K562 (cell line): ENCODE results near the gene PARP14. TPM values are rescaled to one million over a fixed set of nuclear protein-coding genes. Genes with fewer than 3 reads are reported as not detected.
A peak's percentile ranks its signal among the peaks of the same experiment; 100 is the strongest.

Experiments used
- ATAC-seq: fragments of 200-7000 bp; cut with Tn5 transposase; 3 replicates; pipeline ENCODE4 v1.9.1; 2020; ENCODE audit warnings: moderate library complexity
- BruUV-seq: library from RNA; stranded (reverse); fragments of 400-500 nt; replicated peaks from 2 replicates; lab custom pipeline; 2021; lab: Mats Ljungman, UMichigan
- CTCF ChIA-PET: fragments of 300-600 bp; formaldehyde crosslinking; extraction: SDS; loops from one replicate; lab custom pipeline; 2021; ENCODE audit warnings: low intra/inter-chr PET ratio; lab: Yijun Ruan, JAX
- POLR2A ChIA-PET: fragments of 300-600, 350-650 bp; sonication (Branson Sonifier 250); formaldehyde crosslinking; extraction: SDS; loops from one replicate; lab custom pipeline; 2021; ENCODE audit warnings: antibody characterized with exemption, inconsistent platforms; lab: Yijun Ruan, JAX
- DNase-seq, 4 experiments: peaks; one replicate each; pipeline versions ENCODE4 v3.0.0 to v3.0.0-alpha.2; 2011 to 2018; ENCODE audit warnings: low spot score in 3 of 4, mixed read lengths in 3 of 4; ENCODE audit errors: extremely low read depth in 1 of 4
- FAIRE-seq: peaks from 2 replicates; lab custom pipeline; 2011; peaks lifted over from hg19 to GRCh38; lab: Jason Lieb, UNC
- H2AFZ ChIP-seq: 2 replicates; pipeline ENCODE4 v1.6.0; 2011; ENCODE audit warnings: low read depth, low read length, control low read depth, inconsistent platforms
- H3K27ac ChIP-seq: fragments of 200-600 bp; 3 replicates; pipeline ENCODE4 v1.8.0; 2011; ENCODE audit warnings: low read depth, mild to moderate bottlenecking, control low read depth, inconsistent platforms, low read length, moderate library complexity, mixed read lengths; ENCODE audit errors: extremely low read depth
- H3K27me3 ChIP-seq, 2 experiments: fragments of 300-600 bp in 1 of 2; 2 replicates in 1 of 2; 3 replicates in 1 of 2; pipeline versions ENCODE4 v1.6.0 to v1.8.0; 2011; ENCODE audit warnings: inconsistent platforms in 2 of 2, low read length in 2 of 2, mild to moderate bottlenecking in 1 of 2, mixed read lengths in 1 of 2, moderate library complexity in 1 of 2; ENCODE audit not compliant: control insufficient read depth in 2 of 2, insufficient read depth in 2 of 2
- H3K36me3 ChIP-seq: fragments of 300-600 bp; 3 replicates; pipeline ENCODE4 v1.8.0; 2011; ENCODE audit warnings: mild to moderate bottlenecking, low read length, inconsistent platforms; ENCODE audit not compliant: control insufficient read depth, insufficient read depth
- H3K4me1 ChIP-seq, 2 experiments: fragments of 200-600 bp in 1 of 2; replicated peaks in 1 of 2; 2 replicates in 1 of 2; 3 replicates in 1 of 2; pipeline versions ENCODE4 v1.5.1 to v1.8.0; 2011; ENCODE audit warnings: inconsistent platforms in 2 of 2, low read length in 2 of 2, mild to moderate bottlenecking in 1 of 2, mixed read lengths in 1 of 2, moderate library complexity in 1 of 2; ENCODE audit not compliant: control insufficient read depth in 2 of 2, insufficient read depth in 2 of 2
- H3K4me2 ChIP-seq: 2 replicates; pipeline ENCODE4 v1.6.1; 2011; ENCODE audit warnings: low read length, control low read depth, inconsistent platforms, mixed read lengths; ENCODE audit not compliant: insufficient read depth
- H3K4me3 ChIP-seq: fragments of 200-600 bp; sonication (generic), shearing (Covaris generic); 2 replicates; pipeline ENCODE4 v1.5.1; 2016; ENCODE audit warnings: control low read depth, inconsistent platforms
- H3K79me2 ChIP-seq: fragments of 200-600 bp; 3 replicates; pipeline ENCODE4 v1.8.0; 2011; ENCODE audit warnings: low read length, inconsistent platforms; ENCODE audit not compliant: control insufficient read depth, insufficient read depth
- H3K9ac ChIP-seq, 2 experiments: 2 replicates each; pipeline versions ENCODE4 v1.6.0 to v1.6.1; 2011; ENCODE audit warnings: low read depth in 2 of 2, low read length in 2 of 2, control low read depth in 1 of 2, inconsistent platforms in 1 of 2, mild to moderate bottlenecking in 1 of 2, mixed read lengths in 1 of 2; ENCODE audit not compliant: insufficient read depth in 1 of 2
- H3K9me1 ChIP-seq: one replicate; pipeline ENCODE4 v1.6.0; 2011; ENCODE audit warnings: inconsistent platforms, mild to moderate bottlenecking, low read length, moderate library complexity; ENCODE audit not compliant: control insufficient read depth, insufficient read depth
- H3K9me3 ChIP-seq: replicated peaks from 2 replicates; pipeline ENCODE4 v1.5.1; 2011; ENCODE audit warnings: low read depth, low read length, inconsistent platforms; ENCODE audit not compliant: control insufficient read depth, insufficient read depth
- H4K20me1 ChIP-seq: replicated peaks from 2 replicates; pipeline ENCODE4 v1.6.1; 2011; ENCODE audit warnings: low read length, inconsistent platforms, mixed read lengths; ENCODE audit not compliant: control insufficient read depth, insufficient read depth
- ARID1B ChIP-seq: fragments of 450-650 bp; IDR thresholded peaks from 2 replicates; pipeline ENCODE4 v1.6.1; 2016; ENCODE audit warnings: antibody characterized with exemption, mild to moderate bottlenecking, inconsistent platforms
- ATF3 ChIP-seq, 2 experiments: fragments of 450-650 bp in 1 of 2; sonication (generic) in 1 of 2; formaldehyde crosslinking in 1 of 2; IDR thresholded peaks in 1 of 2; conservative IDR thresholded peaks in 1 of 2; 2 replicates each; pipeline versions ENCODE4 v1.6.1 to v1.8.1; 2016 to 2023; ENCODE audit warnings: mild to moderate bottlenecking in 2 of 2, moderate library complexity in 2 of 2, inconsistent platforms in 1 of 2, missing genetic modification reagents in 1 of 2
- E2F4 ChIP-seq: sonication (generic); formaldehyde crosslinking; IDR thresholded peaks from 2 replicates; pipeline ENCODE4 v1.8.0; 2022; ENCODE audit warnings: mild to moderate bottlenecking, low read depth, missing genetic modification reagents
- FOSL1 ChIP-seq: fragments of 200-800 bp; sonication (Bioruptor generic); conservative IDR thresholded peaks from 2 replicates; pipeline ENCODE4 v1.6.1; 2016; ENCODE audit warnings: missing genetic modification characterization, missing compliant biosample characterization
- JUN ChIP-seq, 2 experiments: sonication (generic) in 1 of 2; formaldehyde crosslinking in 1 of 2; IDR thresholded peaks; 2 replicates each; pipeline versions ENCODE4 v1.6.1 to v1.8.0; 2012 to 2022; ENCODE audit warnings: borderline replicate concordance in 2 of 2, mild to moderate bottlenecking in 2 of 2, improper control_type of control experiment in 1 of 2, low read depth in 1 of 2, low read length in 1 of 2, missing genetic modification reagents in 1 of 2
- POLR3G ChIP-seq: IDR thresholded peaks from 2 replicates; pipeline ENCODE4 v1.6.1; 2011; ENCODE audit not compliant: insufficient read length, insufficient replicate concordance; ENCODE audit errors: extremely low read depth
- SMARCA5 ChIP-seq: fragments of 450-650 bp; IDR thresholded peaks from 2 replicates; pipeline ENCODE4 v1.6.1; 2016
- SMARCE1 ChIP-seq: fragments of 450-650 bp; IDR thresholded peaks from 2 replicates; pipeline ENCODE4 v1.7.1; 2016; ENCODE audit warnings: mild to moderate bottlenecking
- SPI1 ChIP-seq: IDR thresholded peaks from 2 replicates; pipeline ENCODE4 v1.6.1; 2011; ENCODE audit warnings: low read depth, low read length, control low read depth, borderline replicate concordance
- ZNF507 ChIP-seq: conservative IDR thresholded peaks from 2 replicates; pipeline ENCODE4 v1.6.1; 2017; ENCODE audit warnings: missing genetic modification characterization, missing compliant biosample characterization
- WGBS: fragments of 100-300 bp; shearing (Covaris generic); methylation state at CpG from one replicate; pipeline ENCODE4 v1.1.6; 2016; ENCODE audit warnings: low coverage, mixed read lengths; ENCODE audit not compliant: insufficient coverage; ENCODE audit errors: missing lambda C conversion rate; 5-methylcytosine and 5-hydroxymethylcytosine counted together
- in situ Hi-C: fragments of 300-500 bp; cut with MboI; formaldehyde crosslinking; loops from 4 replicates; pipeline ENCODE4 v1.15.0; 2018; ENCODE audit warnings: inconsistent platforms, mixed read lengths
- intact Hi-C: fragments of 100-400 bp; cut with micrococcal nuclease; formaldehyde crosslinking; loops from 2 replicates; pipeline ENCODE4 v1.14.2; 2022
- polyA plus RNA-seq, 8 experiments: library from polyadenylated mRNA; depleted of rRNA in 4 of 8; stranded (reverse) in 5 of 8; unstranded in 3 of 8; fragments of >200 nt; fragmentation: Nextera tagmentation in 2 of 8; fragmentation: Illumina TruSeq in 1 of 8; extraction: Ambion mirVana in 2 of 8; extraction: Trizol in 1 of 8; gene quantifications; 2 replicates each; pipeline versions ENCODE4 v1.2.1 to v1.2.3, GENCODE V29; 2011 to 2014; ENCODE audit warnings: inconsistent platforms in 1 of 8, missing spikeins in 1 of 8
- total RNA-seq, 7 experiments: library from RNA; depleted of rRNA in 6 of 7; stranded (reverse); fragments of >200 nt in 6 of 7; fragmentation: Illumina TruSeq in 2 of 7; extraction: Trizol in 2 of 7; gene quantifications; 2 replicates each; pipeline versions ENCODE4 v1.2.1 to v1.2.3, GENCODE V29; 2011 to 2021; ENCODE audit warnings: low replicate concordance in 1 of 7
- TF ChIP-seq, protein P1 (sequence below): fragments of 250-450 bp; sonication (Bioruptor Pico); IDR thresholded peaks from 2 replicates; pipeline ENCODE4 v1.5.1; 2021; ENCODE audit warnings: mild to moderate bottlenecking

Gene PARP14
- total and polyA plus RNA-seq, 9 of the 15 experiments (the other 6 are each of a cell fraction or from before 2014, with no cell fraction given), result 3.1 to 14.4 (median 9.0) TPM

DNA sequence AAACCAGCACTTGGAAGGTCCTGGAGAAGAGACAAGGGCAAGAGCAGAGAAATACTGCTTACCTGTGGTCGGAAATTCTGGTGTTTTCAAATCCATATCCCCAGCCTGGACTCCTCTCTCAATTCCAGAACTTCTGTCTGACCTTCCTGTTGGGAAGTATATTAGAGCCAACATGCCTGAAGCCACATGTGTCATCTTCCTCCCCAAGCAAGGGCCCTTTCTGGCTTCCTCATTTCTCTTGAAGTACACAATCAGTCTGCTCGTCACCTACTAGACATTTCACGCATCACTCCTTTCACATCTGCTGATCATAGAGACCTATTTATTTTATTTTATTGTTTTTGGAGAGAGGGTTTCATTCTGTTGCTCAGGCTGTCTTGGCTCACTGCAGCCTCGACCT lies 8.4 kb downstream of the PARP14 start:
- H3K9me1 ChIP-seq, result no peaks in the 10 kb centered on the region
- no TSS peak for BruUV-seq
- no peaks in the 10 kb centered on the region for H3K9me3 ChIP-seq
- DNase-seq (no peak), FAIRE-seq (no peak), ATAC-seq (no peak)
- H3K27me3 ChIP-seq, result no peaks in the 10 kb centered on the region
- H3K4me1 ChIP-seq, result no peaks in the 10 kb centered on the region
- CTCF ChIA-PET, result no interaction called here
- H3K27ac ChIP-seq, result no peak overlapping the region
- H3K36me3 ChIP-seq, result peaks cover 21% of the 10 kb centered on the region; the same call in 2 of the 3 replicates
- no peak overlapping the region for H2AFZ ChIP-seq
- H3K79me2 ChIP-seq, result no peaks in the 10 kb centered on the region
- intact Hi-C loops, result no loop called here
- H3K4me2 ChIP-seq, result no peak overlapping the region
- POLR2A ChIA-PET, result no interaction called here
- WGBS, result 45% methylated on average over 4 of the region's 4 CpGs
- in situ Hi-C loops, result loop anchor here (10.0 kb wide), 1 partner anchor 294 kb away; no protein-coding TSS in a partner anchor
- H4K20me1 ChIP-seq, result no peaks in the 10 kb centered on the region
- peak; percentile 67; the same call in 1 of the 2 replicates for TF ChIP-seq SPI1
- TF ChIP-seq FOSL1 (tag), result no peak
- TF ChIP-seq POLR3G, result no peak
- no peak overlapping the region for H3K4me3 ChIP-seq
- no peak overlapping the region for H3K9ac ChIP-seq

GRCh38 chr3:122689587-122689986 lies 8.9 kb downstream of the PARP14 start:
- 50% methylated on average over 2 of the region's 2 CpGs for WGBS
- ChIA-PET POLR2A (no interaction called here), CTCF (no interaction called here)
- no peak overlapping the region for H3K27ac ChIP-seq
- H4K20me1 ChIP-seq, result no peaks in the 10 kb centered on the region
- no peak for ATAC-seq
- H3K4me2 ChIP-seq, result no peak overlapping the region
- H3K9ac ChIP-seq, result no peak overlapping the region; a peak in 1 of 4 replicates
- no peaks in the 10 kb centered on the region for H3K79me2 ChIP-seq
- H3K36me3 ChIP-seq, result peaks cover 21% of the 10 kb centered on the region; the same call in 2 of the 3 replicates
- H3K9me1 ChIP-seq, result no peaks in the 10 kb centered on the region
- H3K4me3 ChIP-seq, result no peak overlapping the region
- intact Hi-C loops (no loop called here), in situ Hi-C loops (loop anchor here (10.0 kb wide), 1 partner anchor 295 kb away; no protein-coding TSS in a partner anchor)
- H3K27me3 ChIP-seq, result no peaks in the 10 kb centered on the region
- FAIRE-seq, result no peak
- no peaks in the 10 kb centered on the region for H3K9me3 ChIP-seq
- H3K4me1 ChIP-seq, result no peaks in the 10 kb centered on the region
- DNase-seq, result peak in 1 of 4 experiments; percentile 7
- BruUV-seq, result no TSS peak
- H2AFZ ChIP-seq, result no peak overlapping the region
- TF ChIP-seq ATF3 (IDR thresholded peaks at IDR 0.05) (peak; percentile 30; the same call in 1 of the 2 replicates), ATF3 (CRISPR knock-in tag; conservative IDR thresholded peaks at IDR 0.05) (no peak), FOSL1 (tag) (peak; percentile 88), JUN (IDR thresholded peaks at IDR 0.05; ENCODE audit: borderline replicate concordance, low read depth, low read length) (0 out of 2 replicates have a peak, but pooled peaks have one; percentile 16), JUN (CRISPR knock-in tag; IDR thresholded peaks at IDR 0.05; ENCODE audit: borderline replicate concordance) (no peak), ARID1B (0 out of 2 replicates have a peak, but pooled peaks have one; percentile 33), E2F4 (CRISPR knock-in tag) (no peak), ZNF507 (no peak), SMARCE1 (0 out of 2 replicates have a peak, but pooled peaks have one; percentile 27), SMARCA5 (no peak)
- TF ChIP-seq, protein P1, sequence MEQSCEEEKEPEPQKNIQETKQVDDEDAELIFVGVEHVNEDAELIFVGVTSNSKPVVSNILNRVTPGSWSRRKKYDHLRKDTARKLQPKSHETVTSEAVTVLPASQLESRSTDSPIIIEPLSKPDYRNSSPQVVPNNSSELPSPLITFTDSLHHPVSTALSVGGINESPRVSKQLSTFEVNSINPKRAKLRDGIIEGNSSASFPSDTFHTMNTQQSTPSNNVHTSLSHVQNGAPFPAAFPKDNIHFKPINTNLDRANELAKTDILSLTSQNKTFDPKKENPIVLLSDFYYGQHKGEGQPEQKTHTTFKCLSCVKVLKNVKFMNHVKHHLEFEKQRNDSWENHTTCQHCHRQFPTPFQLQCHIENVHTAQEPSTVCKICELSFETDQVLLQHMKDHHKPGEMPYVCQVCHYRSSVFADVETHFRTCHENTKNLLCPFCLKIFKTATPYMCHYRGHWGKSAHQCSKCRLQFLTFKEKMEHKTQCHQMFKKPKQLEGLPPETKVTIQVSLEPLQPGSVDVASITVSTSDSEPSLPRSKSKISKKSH (CRISPR knock-in tag), result no peak
